CD8-positive, alpha-beta memory T cell (primary cell): ENCODE measurements around the gene C1QTNF6. TPM values are rescaled to one million over a fixed set of nuclear protein-coding genes. Genes with fewer than 3 reads are reported as not detected.

ENCODE experiments used
- CTCF ChIA-PET: fragments of 350-600 bp; sonication (Branson Sonifier 250); formaldehyde crosslinking; loops from one replicate; lab custom pipeline; 2021; ENCODE audit warnings: antibody characterized with exemption; lab: Charles Lee
- POLR2A ChIA-PET: fragments of 350-600 bp; sonication (Branson Sonifier 250); formaldehyde crosslinking; loops from one replicate; lab custom pipeline; 2021; ENCODE audit warnings: antibody characterized with exemption; lab: Charles Lee
- DNase-seq, 5 donors: peaks; one replicate each; pipeline versions ENCODE4 v3.0.0 to v3.0.0-alpha.2; 2020 to 2022; ENCODE audit warnings: mixed read lengths in 1 of 5
- H3K27ac ChIP-seq: one replicate; pipeline ENCODE4 v1.7.0; 2013; ENCODE audit warnings: low read depth, mild to moderate bottlenecking, low read length, moderate library complexity
- H3K27me3 ChIP-seq: 2 replicates; pipeline ENCODE4 v1.7.0; 2013; ENCODE audit warnings: low read length, mild to moderate bottlenecking; ENCODE audit not compliant: insufficient read depth, poor library complexity, severe bottlenecking
- H3K36me3 ChIP-seq: 2 replicates; pipeline ENCODE4 v1.7.0; 2013; ENCODE audit warnings: mild to moderate bottlenecking, low read length, moderate library complexity; ENCODE audit not compliant: insufficient read depth
- H3K4me1 ChIP-seq: 2 replicates; pipeline ENCODE4 v1.7.0; 2013; ENCODE audit warnings: mild to moderate bottlenecking, low read length, moderate library complexity; ENCODE audit not compliant: insufficient read depth
- H3K4me3 ChIP-seq: 2 replicates; pipeline ENCODE4 v1.7.0; 2013; ENCODE audit warnings: mild to moderate bottlenecking, low read length
- H3K9me3 ChIP-seq: 2 replicates; pipeline ENCODE4 v1.7.0; 2013; ENCODE audit warnings: mild to moderate bottlenecking, low read length
- H3K27ac Mint-ChIP-seq, 8 donors: one replicate each; pipeline ENCODE4 v1.8.0; 2020 to 2021; ENCODE audit warnings: mixed read lengths in 8 of 8, mild to moderate bottlenecking in 6 of 8, inconsistent platforms in 3 of 8, moderate library complexity in 3 of 8
- H3K27me3 Mint-ChIP-seq, 2 donors: one replicate each; pipeline ENCODE4 v1.8.0; 2020 to 2021; ENCODE audit warnings: mixed read lengths in 2 of 2, mild to moderate bottlenecking in 1 of 2, moderate library complexity in 1 of 2
- H3K36me3 Mint-ChIP-seq, 3 donors: one replicate each; pipeline ENCODE4 v1.8.0; 2020 to 2021; ENCODE audit warnings: mixed read lengths in 3 of 3, inconsistent platforms in 1 of 3, mild to moderate bottlenecking in 1 of 3
- H3K4me1 Mint-ChIP-seq, 3 donors: one replicate each; pipeline ENCODE4 v1.8.0; 2020 to 2021; ENCODE audit warnings: mixed read lengths in 3 of 3, inconsistent platforms in 1 of 3, mild to moderate bottlenecking in 1 of 3
- H3K4me3 Mint-ChIP-seq, 7 donors: one replicate each; pipeline ENCODE4 v1.8.0; 2020 to 2021; ENCODE audit warnings: mixed read lengths in 7 of 7, mild to moderate bottlenecking in 6 of 7, moderate library complexity in 4 of 7, inconsistent platforms in 2 of 7
- H3K9me3 Mint-ChIP-seq, 5 donors: one replicate each; pipeline ENCODE4 v1.8.0; 2020 to 2022; ENCODE audit warnings: mixed read lengths in 5 of 5, mild to moderate bottlenecking in 3 of 5, moderate library complexity in 2 of 5, inconsistent platforms in 1 of 5
- polyA plus RNA-seq: library from polyadenylated mRNA; unstranded; fragments of 300-500 nt; fragmentation: Illumina TruSeq; gene quantifications from one replicate; pipeline ENCODE4 v1.2.3, GENCODE V29; 2021
- total RNA-seq, 2 experiments: library from RNA; stranded (reverse); gene quantifications; one replicate each; pipeline ENCODE4 v1.2.3, GENCODE V29; 2021

C1QTNF6 gene
- total and polyA plus RNA-seq, 3 experiments from 2014 or later, result 1.8 to 4.3 (median 3.6) TPM

DNA sequence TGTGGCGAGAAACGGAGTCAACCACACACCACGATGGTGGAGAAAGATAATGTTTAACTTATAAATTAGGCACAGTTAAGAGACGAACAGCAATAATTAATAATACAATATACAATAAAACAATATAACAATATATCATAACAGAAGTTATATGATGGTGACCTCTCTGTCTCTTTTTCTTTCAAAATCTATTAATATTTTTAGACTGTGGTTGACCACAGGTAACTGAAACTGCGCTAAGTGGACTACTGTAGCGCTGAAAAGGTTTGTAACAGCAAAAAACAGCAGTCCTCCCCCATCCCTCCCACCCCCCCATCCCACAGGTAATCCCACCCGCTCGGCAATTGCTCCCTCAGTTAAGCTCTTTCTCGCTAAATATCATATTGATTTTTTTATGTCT lies 27.8 kb upstream of the C1QTNF6 start:
- H3K36me3 Mint-ChIP-seq, result peaks cover 0 to 2% (median 0%) of the 10 kb centered on the region in 3 donors
- H3K4me1 ChIP-seq, result peaks cover 46% of the 10 kb centered on the region
- no peak overlapping the region for H3K27ac Mint-ChIP-seq
- ChIA-PET POLR2A (interaction anchor here (1.2 kb wide), 1 partner anchor 16 kb away, joined by 3 read pairs; no protein-coding TSS in a partner anchor), CTCF (interaction anchor here (0.9 to 6.2 kb wide), 6 partner anchors 14 to 44 kb away, joined by 3 to 31 read pairs (median 6); no protein-coding TSS in a partner anchor)
- no peaks in the 10 kb centered on the region for H3K27me3 ChIP-seq
- no peaks in the 10 kb centered on the region for H3K36me3 ChIP-seq
- no peaks in the 10 kb centered on the region for H3K9me3 ChIP-seq
- peaks cover 0 to 1% (median 0%) of the 10 kb centered on the region in 5 donors for H3K9me3 Mint-ChIP-seq
- DNase-seq, result no peak
- peaks cover 35 to 55% (median 47%) of the 10 kb centered on the region in 3 donors for H3K4me1 Mint-ChIP-seq
- H3K4me3 ChIP-seq, result no peak overlapping the region
- H3K27ac ChIP-seq, result no peak overlapping the region
- no peak overlapping the region for H3K4me3 Mint-ChIP-seq
- H3K27me3 Mint-ChIP-seq, result peaks cover 0 to 1% of the 10 kb centered on the region in 2 donors

DNA sequence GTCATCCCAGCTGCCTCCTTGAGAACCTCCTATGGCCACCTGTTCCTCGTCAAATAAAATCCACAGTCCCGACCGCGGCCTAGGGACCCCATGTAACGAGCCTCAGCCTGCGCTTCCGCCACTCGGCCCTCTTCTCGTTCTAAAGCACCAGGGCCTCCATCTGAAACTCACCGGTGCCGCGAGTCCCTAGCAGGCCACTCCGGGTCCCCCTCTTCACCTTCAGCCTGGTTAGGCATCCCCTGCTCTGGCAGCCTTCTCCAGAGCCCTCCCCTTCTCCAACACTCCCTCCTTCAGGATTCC lies 26.6 kb upstream of the C1QTNF6 start:
- Histone ChIP-seq H3K4me1 (peaks cover 35% of the 10 kb centered on the region), H3K4me3 (no peak overlapping the region), H3K27me3 (no peaks in the 10 kb centered on the region), H3K9me3 (no peaks in the 10 kb centered on the region), H3K27ac (no peak overlapping the region), H3K36me3 (no peaks in the 10 kb centered on the region)
- ChIA-PET POLR2A (no interaction called here), CTCF (interaction anchor here (5.0 to 6.2 kb wide), 2 partner anchors 15 to 45 kb away, joined by 29 to 31 read pairs; no protein-coding TSS in a partner anchor)
- Mint-ChIP-seq H3K4me3 (no peak overlapping the region), H3K36me3 (no peaks in the 10 kb centered on the region), H3K4me1 (peaks cover 25 to 43% (median 35%) of the 10 kb centered on the region in 3 donors), H3K27ac (no peak overlapping the region), H3K27me3 (peaks cover 0 to 1% of the 10 kb centered on the region in 2 donors), H3K9me3 (no peaks in the 10 kb centered on the region)
- peak in 1 of 5 donors; percentile 39 for DNase-seq

DNA sequence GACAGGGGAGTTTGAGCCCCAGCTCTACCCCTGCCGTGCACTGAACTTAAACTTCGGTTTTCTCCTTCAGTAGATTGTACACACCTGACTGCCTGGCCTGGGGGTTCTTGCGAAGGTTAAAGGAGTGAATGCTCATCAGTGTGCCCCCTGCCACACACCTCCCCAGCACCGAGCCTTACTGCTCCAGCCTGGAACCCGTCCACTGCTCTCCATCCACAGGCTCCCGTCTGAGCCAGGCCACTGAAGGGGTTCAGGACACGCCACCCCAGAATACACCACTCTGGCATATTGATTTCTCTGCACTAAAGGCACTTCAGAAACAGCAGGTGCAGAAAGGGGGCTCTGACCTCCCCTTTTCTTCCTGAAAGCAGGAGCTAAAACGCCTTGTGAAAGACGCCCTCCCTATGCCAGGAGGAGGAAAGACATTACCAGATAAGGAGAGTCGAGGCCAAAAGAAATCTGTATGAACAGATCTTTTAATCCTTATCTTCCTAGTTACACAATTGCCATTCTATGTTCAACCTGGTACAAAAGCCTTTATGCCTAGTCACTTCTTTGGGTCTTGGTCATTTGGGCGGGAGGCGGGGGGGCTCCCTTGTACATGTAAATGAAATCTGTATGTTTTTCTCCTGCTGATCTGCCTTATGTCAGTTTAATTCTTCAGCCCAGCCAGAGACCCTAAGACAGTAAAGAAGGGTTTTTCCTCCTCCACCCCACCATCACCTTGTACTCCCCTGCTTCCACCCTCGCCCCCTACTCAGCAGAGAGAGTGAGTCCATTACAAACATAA lies 26.1 kb upstream of the C1QTNF6 start:
- no peak overlapping the region for H3K4me3 Mint-ChIP-seq
- no peaks in the 10 kb centered on the region for H3K9me3 ChIP-seq
- H3K27me3 Mint-ChIP-seq, result peaks cover 0 to 1% of the 10 kb centered on the region in 2 donors
- no peaks in the 10 kb centered on the region for H3K36me3 ChIP-seq
- ChIA-PET POLR2A (interaction anchor here (0.6 kb wide), 1 partner anchor 341 kb away, joined by 3 read pairs; no protein-coding TSS in a partner anchor), CTCF (interaction anchor here (5.0 to 6.2 kb wide), 2 partner anchors 14 to 46 kb away, joined by 29 to 31 read pairs; no protein-coding TSS in a partner anchor)
- peaks cover 19 to 37% (median 30%) of the 10 kb centered on the region in 3 donors for H3K4me1 Mint-ChIP-seq
- no peaks in the 10 kb centered on the region for H3K9me3 Mint-ChIP-seq
- H3K27ac Mint-ChIP-seq, result peak overlapping the region in 1 of 8 donors; percentile 24
- DNase-seq, result no peak
- H3K27ac ChIP-seq, result no peak overlapping the region
- H3K27me3 ChIP-seq, result no peaks in the 10 kb centered on the region
- H3K4me3 ChIP-seq, result no peak overlapping the region
- H3K36me3 Mint-ChIP-seq, result no peaks in the 10 kb centered on the region
- H3K4me1 ChIP-seq, result peaks cover 35% of the 10 kb centered on the region

DNA sequence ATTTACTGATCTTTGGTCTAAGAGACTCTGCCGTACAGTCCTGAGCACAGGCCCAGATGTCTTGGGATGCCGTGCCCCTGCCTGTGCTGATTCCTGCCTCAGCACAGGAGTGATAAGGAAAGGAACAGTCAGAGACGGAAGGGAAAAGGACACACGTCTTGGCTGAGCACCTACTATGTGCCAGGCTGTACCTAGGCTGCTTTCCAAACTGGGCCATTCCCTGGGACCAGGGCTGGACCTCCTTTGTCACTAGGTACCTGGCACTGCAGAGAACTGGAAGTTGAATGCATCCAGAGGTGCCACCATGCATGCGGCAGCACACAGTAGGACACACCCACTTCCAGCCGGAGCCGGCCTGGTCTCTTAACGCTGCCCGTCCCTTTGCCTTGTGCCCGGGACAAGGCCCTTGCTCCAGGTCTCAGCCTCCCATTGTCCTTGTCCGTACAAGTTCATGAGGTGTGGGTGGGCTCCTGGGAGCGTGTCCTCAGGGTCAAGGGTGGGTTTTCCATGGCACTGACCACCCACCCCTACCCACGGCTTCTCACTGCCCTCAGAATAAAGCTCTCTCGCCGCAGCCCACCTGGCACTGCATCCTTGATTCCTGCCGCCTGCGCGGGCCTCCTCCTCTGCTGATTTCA lies 25.3 kb upstream of the C1QTNF6 start:
- Mint-ChIP-seq H3K9me3 (no peaks in the 10 kb centered on the region), H3K4me1 (peaks cover 14 to 29% (median 22%) of the 10 kb centered on the region in 3 donors), H3K4me3 (no peak overlapping the region), H3K27ac (peak overlapping the region in 1 of 8 donors; percentile 24), H3K36me3 (no peaks in the 10 kb centered on the region), H3K27me3 (peaks cover 0 to 1% of the 10 kb centered on the region in 2 donors)
- ChIA-PET CTCF (interaction anchor here (1.0 to 5.0 kb wide), 2 partner anchors 14 to 47 kb away, joined by 3 to 31 read pairs; no protein-coding TSS in a partner anchor), POLR2A (interaction anchor here (0.6 kb wide), 1 partner anchor 342 kb away, joined by 3 read pairs; no protein-coding TSS in a partner anchor)
- peaks cover 35% of the 10 kb centered on the region for H3K4me1 ChIP-seq
- no peaks in the 10 kb centered on the region for H3K27me3 ChIP-seq
- H3K36me3 ChIP-seq, result no peaks in the 10 kb centered on the region
- H3K4me3 ChIP-seq, result no peak overlapping the region
- H3K9me3 ChIP-seq, result no peaks in the 10 kb centered on the region
- DNase-seq, result no peak
- H3K27ac ChIP-seq, result no peak overlapping the region

DNA sequence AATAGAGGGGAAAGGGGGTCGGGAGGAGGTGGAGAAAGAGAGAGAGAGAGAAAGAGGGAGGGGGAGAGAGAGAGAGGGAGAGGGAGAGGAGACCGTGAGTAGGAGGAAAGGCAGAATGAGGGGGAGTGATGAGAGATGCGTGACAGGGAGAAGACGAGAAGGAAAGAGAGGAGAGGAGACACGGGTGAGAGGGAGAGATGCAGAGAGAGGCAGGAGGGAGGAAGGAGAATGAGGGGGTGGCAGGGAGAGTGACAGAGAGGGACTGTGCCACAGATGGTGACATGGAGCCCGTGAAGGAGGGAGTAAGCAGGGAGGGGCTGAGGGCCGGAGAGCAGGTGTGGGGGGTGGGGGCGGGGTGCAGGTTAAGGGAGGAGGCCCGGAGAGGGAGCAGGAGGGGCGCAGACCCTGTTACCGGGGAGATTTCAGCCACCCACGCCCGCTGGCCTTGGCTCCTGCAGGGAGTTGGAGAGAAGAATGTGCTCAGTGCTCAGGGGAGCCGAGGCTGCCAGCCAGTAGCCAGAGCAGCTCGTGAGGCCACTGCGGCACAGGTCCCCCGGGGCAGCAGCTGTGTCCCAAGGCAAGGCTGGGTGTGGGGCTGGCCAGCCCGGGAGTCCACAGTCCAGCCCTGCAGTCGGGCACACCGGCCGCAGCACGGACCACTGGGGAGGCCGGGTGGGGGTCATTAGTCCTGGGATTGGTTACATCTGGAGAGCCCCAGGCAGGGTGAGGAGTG lies 24.3 kb upstream of the C1QTNF6 start, which contains the start of gene SSTR3:
SSTR3 (minus strand) TSS at position 304 of the 733 bp plus-strand sequence. CDS start 4,674 bp downstream, outside the sequence.
- no peak within 1 kb of the TSS for H3K4me3 Mint-ChIP-seq
- H3K36me3 ChIP-seq, result no peaks in the 10 kb centered on the region
- H3K27me3 Mint-ChIP-seq, result peaks cover 0 to 1% of the 10 kb centered on the region in 2 donors
- peaks cover 35% of the 10 kb centered on the region for H3K4me1 ChIP-seq
- peaks cover 10 to 25% (median 16%) of the 10 kb centered on the region in 3 donors for H3K4me1 Mint-ChIP-seq
- CTCF ChIA-PET, result interaction anchor here (0.7 to 1.0 kb wide), 2 partner anchors 48 to 85 kb away, joined by 3 read pairs; no protein-coding TSS in a partner anchor
- H3K9me3 Mint-ChIP-seq, result no peaks in the 10 kb centered on the region
- no peak within 1 kb of the TSS for H3K27ac ChIP-seq
- POLR2A ChIA-PET, result no interaction called here
- H3K4me3 ChIP-seq, result no peak within 1 kb of the TSS
- H3K27ac Mint-ChIP-seq, result peak within 1 kb of the TSS in 1 of 8 donors; percentile 92
- no peaks in the 10 kb centered on the region for H3K27me3 ChIP-seq
- H3K36me3 Mint-ChIP-seq, result no peaks in the 10 kb centered on the region
- no peak for DNase-seq
- no peaks in the 10 kb centered on the region for H3K9me3 ChIP-seq

DNA sequence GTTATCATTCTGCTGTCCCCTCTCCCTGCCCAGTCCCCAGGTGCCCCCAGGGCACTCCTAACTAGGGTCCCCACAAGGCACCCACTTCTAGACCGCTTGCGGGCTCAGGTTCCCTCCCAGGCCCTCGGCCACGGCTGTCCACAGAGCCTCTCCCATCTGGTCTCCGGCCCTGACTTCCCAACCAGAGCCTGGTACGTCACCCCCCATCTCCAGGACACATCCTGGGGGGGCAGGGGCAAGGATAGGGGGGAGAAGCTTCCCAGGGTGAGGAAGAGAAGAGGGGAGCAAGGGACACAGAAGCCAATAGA lies 23.8 kb upstream of the C1QTNF6 start:
- ChIA-PET CTCF (interaction anchor here (0.7 kb wide), 1 partner anchor 85 kb away, joined by 3 read pairs; no protein-coding TSS in a partner anchor), POLR2A (no interaction called here)
- peak overlapping the region in 1 of 8 donors; percentile 92 for H3K27ac Mint-ChIP-seq
- no peaks in the 10 kb centered on the region for H3K36me3 Mint-ChIP-seq
- peaks cover 7 to 20% (median 11%) of the 10 kb centered on the region in 3 donors for H3K4me1 Mint-ChIP-seq
- no peak overlapping the region for H3K4me3 ChIP-seq
- peaks cover 32% of the 10 kb centered on the region for H3K4me1 ChIP-seq
- H3K27me3 Mint-ChIP-seq, result peaks cover 0 to 1% of the 10 kb centered on the region in 2 donors
- DNase-seq, result no peak
- H3K9me3 Mint-ChIP-seq, result no peaks in the 10 kb centered on the region
- no peaks in the 10 kb centered on the region for H3K27me3 ChIP-seq
- no peaks in the 10 kb centered on the region for H3K36me3 ChIP-seq
- H3K4me3 Mint-ChIP-seq, result no peak overlapping the region
- H3K27ac ChIP-seq, result no peak overlapping the region
- no peaks in the 10 kb centered on the region for H3K9me3 ChIP-seq

DNA sequence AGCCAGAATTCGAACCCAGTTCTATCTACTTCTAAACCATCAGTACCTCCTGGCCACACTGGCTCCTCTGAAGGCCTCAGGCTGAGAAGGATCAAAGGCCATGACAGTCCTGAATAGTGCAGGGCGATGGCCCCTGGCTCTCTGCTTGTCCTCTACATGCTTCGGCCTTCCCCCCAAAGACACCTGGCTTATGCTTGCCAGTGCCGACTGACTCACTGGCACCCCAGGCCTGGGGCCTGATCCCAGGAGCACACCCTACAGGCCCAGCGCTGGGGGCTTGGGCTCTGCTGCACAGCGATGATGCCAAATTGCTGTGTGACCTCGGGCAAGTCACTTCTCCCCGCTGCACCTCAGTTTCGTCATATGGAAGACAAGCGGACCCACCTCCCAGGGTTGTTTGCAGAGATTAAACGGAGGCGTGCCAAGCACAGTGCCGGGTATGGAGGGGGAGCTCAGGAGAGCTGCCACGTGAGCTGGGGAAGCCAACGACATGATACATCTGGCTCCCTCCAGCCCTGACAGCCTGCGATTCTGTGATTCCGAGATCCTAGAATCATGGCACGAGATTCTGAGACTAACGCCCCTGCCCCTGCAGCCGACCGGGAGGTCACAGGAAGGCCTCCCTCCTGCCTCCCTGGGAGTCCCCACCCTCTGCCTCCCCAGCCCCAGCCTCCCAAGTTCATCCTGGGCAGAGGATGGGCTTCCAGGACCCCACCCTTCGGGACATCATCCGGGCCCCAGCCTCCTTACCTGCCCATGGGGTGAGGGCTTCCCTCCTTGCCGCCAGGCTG lies 23.2 kb upstream of the C1QTNF6 start:
- CTCF ChIA-PET, result interaction anchor here (0.7 kb wide), 1 partner anchor 84 kb away, joined by 3 read pairs; no protein-coding TSS in a partner anchor
- peaks cover 27% of the 10 kb centered on the region for H3K4me1 ChIP-seq

More for the DNA sequence above, 23.2 kb upstream of the C1QTNF6 start:
- Mint-ChIP-seq H3K27me3 (peaks cover 0 to 1% of the 10 kb centered on the region in 2 donors), H3K9me3 (no peaks in the 10 kb centered on the region), H3K36me3 (no peaks in the 10 kb centered on the region), H3K27ac (peak overlapping the region in 1 of 8 donors; percentile 95), H3K4me1 (peaks cover 7 to 14% (median 10%) of the 10 kb centered on the region in 3 donors), H3K4me3 (no peak overlapping the region)
- POLR2A ChIA-PET, result no interaction called here
- H3K4me3 ChIP-seq, result no peak overlapping the region
- H3K36me3 ChIP-seq, result no peaks in the 10 kb centered on the region
- DNase-seq, result no peak
- H3K27ac ChIP-seq, result no peak overlapping the region
- no peaks in the 10 kb centered on the region for H3K27me3 ChIP-seq
- no peaks in the 10 kb centered on the region for H3K9me3 ChIP-seq
